ENCODE results near the gene PTPRD.
A peak's percentile ranks its signal among the peaks of the same experiment; 100 is the strongest.

The PTPRD gene

GRCh38 chr9:10045598-10045997 lies 567.2 kb downstream of the PTPRD start:
- peak; percentile 29 for DNase-seq

GRCh38 chr9:10041726-10042229 lies 571.0 kb downstream of the PTPRD start:
- DNase-seq = peak; percentile 38

GRCh38 chr9:10036095-10036494 lies 576.7 kb downstream of the PTPRD start:
- no peak for DNase-seq

GRCh38 chr9:10032166-10032565 lies 580.6 kb downstream of the PTPRD start:
- no peak for DNase-seq

GRCh38 chr9:10026443-10026984 lies 586.3 kb downstream of the PTPRD start:
- DNase-seq = no peak

GRCh38 chr9:10015755-10016154 lies 597.0 kb downstream of the PTPRD start:
- no peak for DNase-seq

GRCh38 chr9:10014889-10015288 lies 597.9 kb downstream of the PTPRD start:
- no peak for DNase-seq

- DNase-seq = no peak
These were observed 603.4 kb downstream of the PTPRD start for GRCh38 chr9:10009401-10009800.

GRCh38 chr9:10008101-10008799 lies 604.6 kb downstream of the PTPRD start:
- DNase-seq = peak; percentile 31

GRCh38 chr9:10007356-10007755 lies 605.4 kb downstream of the PTPRD start:
- DNase-seq = no peak

GRCh38 chr9:10005206-10005605 lies 607.6 kb downstream of the PTPRD start:
- no peak for DNase-seq

GRCh38 chr9:10003047-10003446 lies 609.8 kb downstream of the PTPRD start:
- DNase-seq = no peak

- DNase-seq = no peak
These were observed 612.1 kb downstream of the PTPRD start for GRCh38 chr9:10000669-10001068.

- peak; percentile 15 for DNase-seq
These were observed 614.1 kb downstream of the PTPRD start for GRCh38 chr9:9998491-9999287.

- no peak for DNase-seq
These were observed 615.2 kb downstream of the PTPRD start for GRCh38 chr9:9997585-9997984.

GRCh38 chr9:9996259-9996658 lies 616.5 kb downstream of the PTPRD start:
- DNase-seq = no peak

- peak; percentile 67 for DNase-seq
These were observed 619.9 kb downstream of the PTPRD start for GRCh38 chr9:9992936-9993335.

- no peak for DNase-seq
These were observed 639.7 kb downstream of the PTPRD start for GRCh38 chr9:9973062-9973461.

- DNase-seq = no peak
These were observed 642.3 kb downstream of the PTPRD start for GRCh38 chr9:9970514-9970913.

GRCh38 chr9:9963841-9964240 lies 649.0 kb downstream of the PTPRD start:
- DNase-seq = peak; percentile 9

GRCh38 chr9:9961934-9962333 lies 650.9 kb downstream of the PTPRD start:
- no peak for DNase-seq

GRCh38 chr9:9961487-9961886 lies 651.3 kb downstream of the PTPRD start:
- peak; percentile 41 for DNase-seq

- DNase-seq = peak; percentile 72
These were observed 661.1 kb downstream of the PTPRD start for GRCh38 chr9:9951556-9952160.
